Hematopoietic multipotent progenitor cell treated with erythropoietin and hydrocortisone succinate and interleukin-3 and kit ligand, for 15 days (in vitro differentiated cells): ENCODE measurements around the gene HCK.
"Not testable (repeated sequence)": the region's sequence is repeated elsewhere in the genome, so short reads cannot be mapped to it uniquely, and the experiment has no call there.

ENCODE experiments used
- DNase-seq: peaks from one replicate; pipeline ENCODE4 v3.0.0-alpha.2; 2015; ENCODE audit warnings: low spot score

Gene HCK

DNA sequence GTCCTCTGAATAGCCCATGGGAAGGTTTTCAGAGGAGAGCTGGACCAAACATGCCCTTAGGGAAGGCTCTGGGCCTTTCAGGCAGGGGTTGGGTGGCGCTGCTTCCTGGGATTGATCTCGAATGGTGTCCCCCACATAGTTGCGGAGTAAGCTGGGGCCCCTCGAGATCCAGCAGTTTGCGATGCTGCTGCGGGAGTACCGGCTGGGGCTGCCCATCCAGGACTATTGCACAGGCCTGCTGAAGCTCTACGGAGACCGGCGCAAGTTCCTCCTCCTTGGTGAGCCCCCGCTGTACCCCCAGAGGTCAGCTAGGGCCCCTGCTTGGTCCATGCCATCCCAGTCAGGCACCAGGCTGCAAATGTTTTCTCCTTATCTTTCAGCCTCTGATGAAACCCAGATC is 22.5 kb upstream of the HCK start:
- no peak for DNase-seq

DNA sequence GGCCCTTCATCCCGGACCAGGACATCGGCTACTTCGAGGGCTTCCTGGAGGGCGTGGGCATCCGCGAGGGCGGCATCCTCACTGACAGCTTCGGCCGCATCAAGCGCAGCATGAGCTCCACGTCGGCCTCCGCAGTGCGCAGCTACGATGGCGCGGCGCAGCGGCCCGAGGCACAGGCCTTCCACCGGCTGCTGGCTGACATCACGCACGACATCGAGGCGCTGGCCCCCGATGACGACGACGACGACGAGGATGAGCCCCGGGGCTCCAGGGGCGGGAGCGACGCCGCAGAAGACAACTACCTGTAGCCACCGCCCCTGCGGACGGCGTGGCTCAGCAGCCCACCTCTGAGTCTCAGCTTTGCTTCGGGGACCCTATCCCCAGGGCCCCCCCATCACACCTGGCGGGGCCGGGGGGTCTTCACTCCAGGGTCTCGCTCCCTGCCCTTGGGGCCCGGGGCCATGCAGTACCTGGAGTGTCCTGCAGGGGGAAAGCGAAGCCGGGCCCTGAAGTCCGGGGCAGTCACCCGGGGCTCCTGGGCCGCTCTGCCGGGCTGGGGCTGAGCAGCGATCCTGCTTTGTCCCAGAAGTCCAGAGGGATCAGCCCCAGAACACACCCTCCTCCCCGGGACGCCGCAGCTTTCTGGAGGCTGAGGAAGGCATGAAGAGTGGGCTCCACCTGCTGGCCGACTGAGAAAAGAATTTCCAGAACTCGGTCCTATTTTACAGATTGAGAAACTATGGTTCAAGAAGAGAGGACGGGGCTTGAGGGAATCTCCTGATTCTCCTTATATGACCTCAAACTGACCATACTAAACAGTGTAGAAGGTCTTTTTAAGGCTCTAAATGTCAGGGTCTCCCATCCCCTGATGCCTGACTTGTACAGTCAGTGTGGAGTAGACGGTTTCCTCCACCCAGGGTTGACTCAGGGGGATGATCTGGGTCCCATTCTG is 20.8 kb upstream of the HCK start:
- DNase-seq = peak; percentile 28

DNA sequence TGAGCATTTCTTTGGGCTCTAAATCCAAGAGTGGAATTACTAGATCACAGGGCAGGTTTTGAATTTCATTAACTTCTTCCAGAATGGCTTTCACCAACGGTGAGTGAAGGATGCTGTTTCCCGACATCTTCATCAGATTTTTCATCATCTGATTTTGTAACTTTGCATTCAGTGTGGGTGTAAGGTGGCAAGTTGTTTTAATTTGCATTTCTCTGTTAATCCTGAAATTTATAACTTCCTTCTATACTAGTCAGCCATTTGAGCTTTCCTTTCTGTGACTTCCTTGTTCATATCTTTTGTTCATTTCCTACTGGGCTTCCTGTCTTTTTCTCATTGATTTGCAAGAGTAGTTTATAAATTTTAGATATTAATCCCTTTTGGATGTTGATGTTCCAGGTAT is 18.7 kb upstream of the HCK start:
- no peak for DNase-seq

DNA sequence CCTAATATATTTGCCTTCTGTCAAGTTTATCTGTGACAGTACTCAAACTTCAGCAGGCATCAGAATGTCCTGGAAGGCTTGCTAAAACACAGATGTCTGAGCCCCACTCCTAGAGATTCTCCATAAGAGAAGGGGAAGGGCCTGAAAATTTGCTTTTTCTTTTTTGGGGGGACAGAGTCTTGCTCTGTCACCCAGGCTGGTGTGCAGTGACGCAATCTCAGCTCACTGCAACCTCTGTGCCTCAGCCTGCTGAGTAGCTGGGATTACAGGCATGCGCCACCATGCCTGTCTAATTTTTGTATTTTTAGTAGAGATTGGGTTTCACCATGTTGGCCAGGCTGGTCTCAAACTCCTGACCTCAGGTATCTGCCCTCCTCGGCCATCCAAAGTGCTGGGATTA is 18.3 kb upstream of the HCK start:
- DNase-seq = not testable (repeated sequence)

DNA sequence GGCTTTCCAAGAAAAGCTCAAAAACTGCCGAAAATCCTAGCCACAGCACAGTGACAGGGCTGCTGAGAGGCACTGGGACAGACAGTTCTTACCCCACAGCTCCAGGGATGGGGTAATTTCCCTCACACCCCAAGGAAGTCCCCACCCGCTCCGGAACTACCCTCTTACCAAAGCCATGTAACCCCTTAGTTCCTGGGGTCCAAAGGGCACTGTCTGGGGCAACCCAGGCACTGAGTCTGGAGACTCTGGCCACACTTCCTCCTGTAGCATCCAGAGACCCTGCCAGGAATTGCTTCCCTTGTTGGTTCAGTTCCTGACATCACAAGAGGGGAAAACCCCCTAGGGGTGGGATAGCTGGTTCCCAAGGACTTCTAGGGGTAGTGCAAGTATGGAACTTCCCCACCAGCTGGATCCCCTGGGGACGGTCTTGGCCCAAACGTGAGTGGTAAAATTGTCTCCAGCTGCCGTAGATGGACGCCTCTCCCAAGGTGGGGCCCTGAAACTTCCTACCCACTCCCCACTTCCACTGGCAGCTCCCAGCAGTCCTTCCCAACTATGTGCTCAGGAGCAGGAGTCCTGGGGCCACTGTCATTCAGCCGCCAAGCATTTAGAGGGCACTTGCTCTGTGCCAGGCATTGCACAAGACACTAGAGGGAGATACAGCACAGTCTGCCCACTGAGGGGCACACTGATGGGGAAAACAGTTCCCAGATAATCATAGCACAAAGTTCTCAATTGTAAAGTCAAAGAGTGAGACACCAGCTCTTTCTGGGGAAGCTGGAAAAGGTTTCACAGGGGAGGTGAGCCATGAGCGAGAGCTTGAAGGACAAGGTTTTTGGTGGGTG is 17.2 kb upstream of the HCK start:
- DNase-seq = no peak

DNA sequence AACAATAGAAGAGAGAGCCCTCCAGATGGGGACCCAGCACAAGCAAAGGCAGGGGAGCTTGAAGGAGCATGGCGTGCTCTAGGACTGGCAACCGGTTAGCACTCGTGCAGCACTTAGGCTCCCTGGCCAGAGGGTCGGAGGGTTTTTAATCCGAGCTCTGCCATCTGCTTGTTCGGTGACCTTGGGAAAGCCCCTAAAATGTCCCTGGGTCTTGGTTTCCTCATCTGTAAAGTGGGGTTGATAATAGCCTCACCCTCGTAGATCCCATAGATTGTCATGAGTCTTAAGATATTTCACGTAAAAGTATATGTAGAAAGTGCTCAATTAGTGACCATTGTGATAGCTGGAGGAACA is 16.6 kb upstream of the HCK start:
- no peak for DNase-seq

DNA sequence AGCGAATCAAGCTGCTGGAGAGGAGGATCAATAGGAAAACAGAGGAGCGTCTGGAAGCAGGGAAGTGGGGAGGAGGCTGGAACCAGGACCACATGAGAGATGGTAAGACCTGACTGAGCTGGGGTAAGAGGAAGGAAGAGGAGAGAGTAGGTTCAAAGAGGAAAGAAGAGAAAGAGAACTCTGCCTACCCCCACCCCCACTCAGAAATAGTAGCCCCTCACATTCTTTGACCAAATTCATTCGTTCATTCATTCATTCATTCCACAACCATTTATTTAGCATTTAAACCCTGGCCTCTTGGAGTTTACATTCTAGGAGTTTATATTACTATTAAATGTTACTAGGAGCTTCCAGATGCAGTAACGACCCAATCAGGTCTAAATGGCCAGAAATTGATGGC is 15.8 kb upstream of the HCK start:
- DNase-seq = no peak

DNA sequence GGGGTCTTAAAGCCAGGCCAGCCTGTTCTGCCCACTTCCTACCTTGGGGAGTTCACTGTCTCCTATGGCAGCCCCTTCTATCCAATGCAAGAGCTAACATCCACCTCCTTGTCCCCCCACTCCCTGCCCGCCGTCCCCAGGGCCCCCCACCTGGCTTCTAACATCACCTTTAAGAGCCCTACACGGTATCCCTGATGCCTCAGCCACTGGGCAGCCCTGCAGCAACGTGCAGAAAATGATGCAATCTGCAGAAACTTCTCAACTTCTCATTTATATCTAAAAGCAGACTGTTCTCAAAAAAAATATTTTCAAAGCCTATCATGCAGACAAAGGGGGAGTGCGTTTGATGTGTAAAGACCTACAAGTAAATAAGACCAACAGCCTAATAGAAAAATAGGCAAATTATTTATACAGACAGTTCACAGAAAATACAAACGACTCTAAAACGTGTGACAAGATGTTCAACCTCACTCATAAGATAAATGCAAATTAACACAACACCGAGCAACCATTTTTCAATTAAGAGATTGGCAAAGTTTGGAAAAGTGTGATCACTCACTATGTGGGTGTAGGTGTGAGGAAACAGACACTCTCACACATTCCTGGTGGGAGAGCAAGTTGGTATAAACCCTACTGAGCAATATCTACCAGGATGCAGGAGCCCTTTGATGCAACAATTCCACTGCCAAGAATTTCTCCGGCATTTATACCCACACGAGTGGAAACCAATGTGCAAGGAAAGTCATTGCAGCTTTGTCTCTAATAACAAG is 15.1 kb upstream of the HCK start:
- no peak for DNase-seq

DNA sequence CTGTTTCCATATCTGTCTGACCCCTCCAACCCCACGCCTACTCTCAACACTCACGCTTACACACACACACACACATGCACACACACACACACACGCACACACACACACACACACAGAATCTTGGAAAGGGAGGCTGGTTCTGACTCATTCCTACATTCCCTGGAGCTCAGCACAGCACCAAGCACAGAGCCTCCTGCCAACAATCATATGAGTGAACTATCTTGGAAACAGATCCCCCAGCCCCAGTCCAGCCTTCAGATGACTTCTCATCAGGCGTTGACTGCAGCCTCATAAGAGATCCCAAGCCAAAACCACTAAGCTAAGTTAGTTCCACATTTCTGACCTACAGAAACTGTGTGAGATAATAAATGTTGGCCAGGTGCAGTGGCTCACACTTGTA is 14.1 kb upstream of the HCK start:
- DNase-seq = no peak

DNA sequence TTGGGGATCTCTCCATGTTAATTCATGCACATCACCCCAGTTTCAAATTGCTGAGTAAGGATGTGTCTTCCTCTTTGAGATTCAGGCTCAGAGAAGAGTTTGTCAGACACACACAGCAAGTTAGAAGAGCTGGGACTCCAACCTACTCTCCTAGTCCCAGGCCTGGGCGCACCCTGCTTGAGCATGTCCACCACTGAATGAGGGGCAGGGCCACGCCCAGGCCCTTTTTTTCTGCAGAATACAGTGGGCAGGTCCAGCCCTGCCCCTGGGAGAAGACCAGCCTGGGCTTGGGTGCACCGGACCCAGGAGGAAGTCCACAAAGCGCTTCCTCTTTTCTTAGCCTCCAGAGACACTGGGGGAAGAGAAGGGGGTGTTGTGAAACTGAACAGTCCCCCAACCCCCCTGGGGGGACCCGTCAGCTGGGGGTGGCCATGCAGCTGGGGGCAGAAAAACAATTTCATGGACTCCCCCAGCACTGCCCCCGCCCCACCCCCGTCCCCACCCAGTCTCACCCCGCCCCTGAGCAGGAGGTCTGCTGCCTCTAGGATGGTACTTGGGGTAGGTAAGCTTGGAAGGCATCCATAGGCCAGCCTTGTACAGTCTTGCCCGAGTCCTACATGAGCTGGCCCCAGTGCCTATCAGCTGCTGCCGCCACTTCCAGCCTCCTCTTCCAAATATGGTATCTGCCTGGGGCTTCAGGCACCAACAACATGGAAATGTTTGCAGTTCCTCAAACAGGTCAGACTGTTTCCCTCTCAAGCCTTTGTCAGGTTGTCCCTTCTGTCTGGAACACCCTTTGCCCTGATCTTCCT is 11.7 kb upstream of the HCK start:
- no peak for DNase-seq

DNA sequence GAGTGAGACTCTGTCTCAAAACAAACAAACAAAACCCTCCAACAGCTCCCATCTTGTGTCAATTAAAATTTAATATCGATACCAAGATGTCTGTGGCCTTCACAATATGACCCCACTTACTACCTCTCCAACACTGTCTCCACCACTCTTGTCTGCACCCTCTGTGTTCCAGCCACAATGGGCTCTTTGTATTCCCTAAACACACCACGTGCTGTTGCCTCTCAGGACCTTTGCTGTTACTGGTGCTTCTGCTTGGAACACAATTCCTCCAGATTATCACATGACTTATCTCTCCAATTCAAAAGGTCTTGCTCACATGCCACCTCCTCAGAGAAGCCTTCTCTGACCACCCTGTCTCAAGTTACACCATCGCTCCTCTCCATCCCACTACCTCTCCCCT is 6.0 kb upstream of the HCK start:
- no peak for DNase-seq

DNA sequence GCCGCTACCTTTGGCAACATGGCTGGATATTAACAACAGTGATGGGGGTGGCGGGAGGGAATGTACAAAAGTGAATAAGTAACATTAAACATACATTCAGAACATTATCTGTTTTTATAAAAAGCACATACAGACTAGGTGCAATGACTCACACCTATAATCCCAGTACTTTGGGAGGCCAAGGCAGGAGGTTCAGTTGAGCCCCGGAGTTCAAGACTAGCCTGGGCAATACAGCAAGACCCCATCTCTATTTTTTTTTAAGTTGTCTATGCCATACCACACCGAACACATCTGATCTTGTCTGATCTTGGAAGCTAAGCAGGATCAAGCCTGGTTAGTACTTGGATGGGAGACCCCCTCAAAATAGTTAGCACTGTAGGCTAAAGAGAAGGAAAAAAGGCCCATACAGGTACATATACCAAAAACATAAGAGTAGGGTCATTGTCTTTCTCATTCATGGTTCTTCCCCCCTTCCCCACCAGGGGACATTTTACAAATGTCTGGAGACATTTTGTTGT is 1.7 kb upstream of the HCK start:
- no peak for DNase-seq

DNA sequence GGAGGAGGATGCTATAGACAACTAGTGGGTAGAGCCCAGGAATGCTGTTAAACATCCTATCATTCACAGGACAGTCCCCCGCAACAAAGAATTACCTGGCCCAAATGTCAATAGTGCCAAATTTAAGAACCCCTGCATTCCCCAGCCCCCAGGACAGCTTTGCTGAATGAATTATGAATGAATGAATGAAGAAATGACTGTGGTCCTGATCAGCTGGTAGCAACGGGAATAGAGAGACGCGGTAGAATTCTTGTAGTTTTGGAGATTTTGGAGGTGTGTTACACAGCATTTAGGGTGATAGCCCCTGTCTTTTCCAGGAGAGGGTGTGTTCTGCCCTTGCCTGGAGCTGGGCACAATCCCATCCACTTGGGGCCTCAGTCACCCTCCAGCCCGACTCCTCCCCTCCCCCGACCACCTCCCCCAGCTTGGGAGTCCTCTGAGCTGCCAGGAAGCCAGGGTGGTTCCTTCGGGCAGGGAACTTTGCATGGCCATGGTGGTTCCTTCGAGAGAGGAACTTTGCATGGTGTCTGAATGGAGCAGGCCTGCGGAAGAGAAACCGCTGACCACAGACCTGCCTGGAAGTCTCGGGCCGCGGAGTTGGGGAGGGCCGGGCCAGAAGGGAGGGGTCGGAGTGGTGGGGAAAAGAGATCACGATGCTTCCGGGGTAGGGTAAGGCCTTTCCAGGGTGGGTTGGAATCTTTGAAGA is 1.0 kb upstream of the HCK start:
- DNase-seq = no peak

DNA sequence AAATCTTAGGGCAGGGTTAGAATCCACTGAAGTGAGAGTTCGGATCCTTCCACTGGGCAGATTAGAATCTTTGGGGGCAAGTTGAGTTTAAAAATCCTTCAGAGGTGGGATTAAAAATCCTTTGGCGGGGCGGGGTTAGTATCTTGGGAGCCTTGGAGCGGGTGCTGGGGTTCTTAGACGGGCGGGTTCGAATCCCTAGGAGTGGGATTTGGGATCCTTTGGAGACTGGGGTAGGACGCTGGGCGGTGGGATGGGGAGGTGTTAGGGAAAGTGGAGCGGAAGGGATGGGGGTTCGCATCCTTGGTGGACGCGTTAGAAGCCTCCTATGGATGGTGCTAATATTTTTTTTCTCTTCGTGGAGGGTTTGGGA is 337 bp upstream of the HCK start:
- no peak for DNase-seq

DNA sequence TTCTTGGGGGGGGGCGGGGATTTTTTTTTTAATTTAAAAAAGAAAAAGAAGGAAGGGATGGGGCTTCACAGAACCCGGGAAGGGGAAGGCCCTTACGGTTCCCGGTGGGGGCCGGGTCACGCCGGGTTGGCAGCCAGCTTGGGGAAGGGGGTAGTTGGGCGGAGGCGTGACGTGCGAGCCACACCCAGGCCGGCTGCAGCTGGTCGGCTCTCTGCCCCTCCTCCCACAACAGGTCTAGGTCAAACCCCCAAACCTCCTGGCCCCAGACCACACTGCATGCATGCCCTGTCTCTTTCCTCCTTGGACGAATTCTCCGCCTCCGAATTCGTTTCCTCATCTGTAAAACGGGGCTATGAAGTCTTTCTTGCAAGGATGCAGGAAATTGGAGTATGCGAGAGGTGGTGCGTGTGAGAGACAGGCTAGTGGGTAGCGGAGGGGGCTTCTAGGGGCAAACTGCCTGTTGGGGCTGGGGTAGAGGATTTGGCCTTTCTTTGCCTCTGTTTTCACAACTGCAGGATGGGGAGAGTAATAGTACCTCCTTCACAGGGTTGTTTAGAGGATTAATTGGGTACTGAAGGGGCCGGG is 828 bp downstream of the HCK start:
- DNase-seq = no peak

DNA sequence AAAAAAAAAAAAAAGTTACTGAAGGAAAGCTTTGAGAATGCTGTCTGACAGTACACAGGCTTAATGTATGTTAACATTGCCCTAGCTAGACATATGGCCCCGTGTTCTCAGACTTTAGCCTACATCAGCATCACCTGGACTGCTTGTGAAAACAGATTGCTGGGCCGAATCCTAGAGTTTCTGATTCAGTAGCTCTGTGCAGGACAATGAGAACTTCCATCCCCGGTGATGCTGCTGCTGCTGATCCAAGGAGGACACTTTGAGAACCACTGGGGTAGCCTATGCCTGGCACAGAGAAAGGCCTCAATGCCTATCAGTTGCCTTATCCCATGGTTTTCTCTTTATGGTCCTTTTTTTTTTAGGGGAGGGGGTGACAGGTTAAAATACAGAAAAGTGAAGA is 1.6 kb downstream of the HCK start:
- no peak for DNase-seq

DNA sequence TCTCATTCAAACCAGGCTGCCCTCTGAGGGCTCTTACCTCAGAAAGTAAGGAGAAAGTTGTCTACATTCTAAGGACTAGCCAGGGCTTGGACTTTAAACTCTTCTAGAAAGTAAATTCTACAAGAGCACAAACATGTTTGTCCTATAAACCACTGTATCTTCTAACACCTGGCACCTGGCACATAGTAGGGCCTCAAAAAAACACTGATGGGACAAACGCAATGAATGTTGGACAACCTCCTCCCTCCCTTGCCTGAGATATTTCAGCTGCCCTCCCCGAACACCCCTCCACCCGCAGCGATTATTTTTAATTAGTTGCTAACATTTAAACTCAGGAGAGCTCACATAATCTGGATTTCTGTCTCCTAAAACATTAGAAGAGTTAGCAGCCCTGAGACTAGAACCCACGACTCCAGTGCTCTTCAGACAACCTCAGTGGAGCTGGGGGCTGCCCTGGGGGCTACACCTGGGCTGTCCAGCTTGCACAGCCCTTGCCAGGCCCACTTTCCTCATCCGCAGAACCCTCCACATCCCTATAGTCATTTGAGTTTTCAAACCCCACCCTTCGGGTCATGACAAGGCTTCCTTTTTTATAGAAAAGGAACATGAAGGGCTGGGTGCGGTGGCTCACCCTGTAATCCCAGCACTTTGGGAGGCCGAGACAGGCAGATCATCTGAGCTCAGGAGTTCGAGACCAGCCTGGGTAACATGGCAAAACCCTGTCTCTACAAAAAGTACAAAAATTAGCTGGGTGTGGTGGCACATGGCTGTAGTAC is 4.9 kb downstream of the HCK start:
- DNase-seq = no peak

DNA sequence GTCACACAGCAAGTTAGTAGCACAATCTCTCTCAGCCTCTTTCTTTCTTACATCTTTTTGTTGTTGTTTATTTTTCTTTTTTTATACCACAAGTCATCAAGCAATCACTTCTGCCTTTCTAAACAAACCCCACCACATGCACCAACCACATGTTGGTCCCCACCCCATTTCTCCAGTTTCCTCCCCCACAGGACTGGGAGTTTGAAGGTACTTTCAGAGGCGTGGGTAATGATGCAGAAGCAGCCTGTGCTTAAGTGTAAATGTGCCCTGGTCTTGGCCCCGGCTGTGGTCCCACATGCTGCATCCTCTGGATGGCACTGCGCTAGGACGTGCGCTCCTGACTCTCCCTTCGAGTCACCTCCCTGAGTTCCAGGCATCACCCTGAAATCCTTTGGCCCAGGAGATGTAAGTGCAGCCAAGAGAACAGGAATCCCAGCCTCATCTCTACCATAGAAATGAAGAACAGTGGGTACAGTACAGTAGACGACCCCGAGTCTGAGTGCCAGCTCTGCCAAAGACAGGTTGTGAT is 5.7 kb downstream of the HCK start:
- DNase-seq = no peak

DNA sequence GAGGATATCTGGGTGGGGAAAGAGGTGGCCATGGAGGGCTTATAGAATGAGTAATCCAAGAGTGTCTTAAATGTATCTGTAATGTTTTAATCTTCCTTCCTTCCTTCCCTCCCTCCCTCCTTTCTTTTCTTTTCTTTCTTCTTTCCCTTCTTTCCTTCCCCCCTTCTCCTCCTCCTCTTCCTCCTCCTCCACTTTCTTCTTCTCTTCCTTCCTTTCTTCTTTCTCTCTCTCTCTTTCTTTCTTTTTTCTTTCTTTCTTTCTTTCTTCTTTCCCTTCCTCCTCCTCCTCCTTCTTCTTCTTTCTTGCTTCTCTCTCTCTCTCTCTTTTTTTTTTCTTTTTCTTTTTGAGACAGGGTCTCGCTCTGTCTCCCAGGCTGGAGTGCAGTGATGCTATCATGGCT is 7.1 kb downstream of the HCK start:
- DNase-seq = no peak
